Embryonic facial prominence (tissue), 1 donor: ENCODE measurements around the gene RPTOR.

ENCODE experiments used
- DNase-seq: peaks from one replicate; pipeline ENCODE4 v3.0.0-alpha.2; 2016; ENCODE audit errors: extremely low spot score

The RPTOR gene

DNA sequence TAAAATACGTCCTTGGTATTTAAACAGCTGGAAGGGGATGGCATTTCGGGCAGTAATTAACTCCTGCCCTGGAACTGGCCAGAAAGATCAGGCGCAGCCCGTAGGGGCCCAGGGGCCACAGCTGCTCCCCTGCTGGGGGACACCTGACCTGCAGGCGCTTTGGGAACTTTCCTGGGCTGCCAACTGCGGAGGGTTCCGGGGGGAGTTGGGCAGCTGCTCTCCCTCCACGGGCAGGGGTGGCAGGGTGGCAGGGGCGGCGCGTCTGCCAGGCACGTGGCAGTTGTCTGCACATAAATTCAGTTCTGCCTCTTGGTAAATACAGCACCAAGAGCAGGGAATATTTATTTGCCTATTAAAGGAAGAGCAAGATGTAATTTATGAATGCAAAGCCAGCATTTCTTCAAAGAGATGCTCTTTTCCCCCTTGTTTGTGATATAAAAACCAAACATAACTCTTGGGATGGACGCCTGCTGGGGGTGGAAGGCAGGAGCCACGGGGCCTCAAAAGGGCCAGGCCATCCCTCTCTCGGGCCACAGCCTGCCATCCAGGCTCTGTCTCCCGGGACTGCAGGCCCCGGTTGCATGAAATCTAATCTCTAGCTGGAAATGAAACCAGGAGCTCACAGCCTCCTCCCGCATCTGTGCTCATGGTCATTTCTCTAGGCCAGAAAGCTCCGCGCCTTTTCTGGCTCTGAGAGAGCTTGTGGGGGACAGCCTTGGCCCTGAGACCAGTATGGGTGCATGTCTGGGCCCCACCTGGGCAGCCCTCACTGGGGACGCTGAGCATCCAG lies 417.1 kb downstream of the RPTOR start:
- no peak for DNase-seq

- DNase-seq, result no peak
These were observed 418.0 kb downstream of the RPTOR start for GRCh38 chr17:80962356-80963329.

GRCh38 chr17:80963812-80964543 lies 419.3 kb downstream of the RPTOR start:
- no peak for DNase-seq

DNA sequence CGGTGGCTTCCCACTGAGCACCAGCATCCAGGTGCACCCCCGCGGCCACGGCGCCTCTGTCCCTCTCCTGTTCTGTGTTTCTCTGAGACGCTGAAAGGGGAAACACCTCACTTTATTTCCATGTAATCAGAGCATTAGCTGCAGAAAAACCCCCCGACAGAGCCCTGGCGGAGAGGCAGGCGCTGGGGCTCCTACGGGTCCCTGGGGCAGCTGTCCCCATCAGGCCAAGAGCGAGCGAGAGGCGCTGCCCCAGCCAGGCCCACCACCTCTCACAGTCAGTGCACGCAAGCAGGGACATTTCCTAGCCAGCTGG lies 419.9 kb downstream of the RPTOR start:
- DNase-seq, result no peak

GRCh38 chr17:80964859-80965580 lies 420.4 kb downstream of the RPTOR start:
- DNase-seq, result no peak

- DNase-seq, result no peak
These were observed 421.0 kb downstream of the RPTOR start for GRCh38 chr17:80965606-80966005.

DNA sequence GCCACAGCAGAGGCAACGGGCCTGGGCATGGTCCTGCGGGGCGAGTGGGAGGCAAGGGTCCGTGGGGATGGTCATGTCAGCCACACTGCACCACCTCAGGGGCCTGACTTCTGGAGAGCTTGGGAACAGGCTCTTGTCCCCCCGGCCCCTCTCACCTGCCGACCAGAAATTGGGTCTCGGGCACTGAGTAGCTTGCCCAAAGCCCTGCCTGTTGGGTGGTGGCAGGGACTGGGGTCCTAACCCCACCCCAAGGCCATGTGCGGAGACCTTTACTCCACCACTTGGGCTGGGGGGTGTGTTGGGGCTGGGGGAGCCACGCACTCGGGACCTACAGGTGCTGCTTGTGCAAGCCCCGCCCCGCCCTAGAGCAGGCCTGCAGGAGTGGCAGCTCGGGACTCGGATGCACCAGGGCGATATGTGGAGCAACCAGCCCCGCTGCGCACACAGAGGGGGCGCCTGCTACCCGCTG lies 422.8 kb downstream of the RPTOR start:
- DNase-seq, result no peak

DNA sequence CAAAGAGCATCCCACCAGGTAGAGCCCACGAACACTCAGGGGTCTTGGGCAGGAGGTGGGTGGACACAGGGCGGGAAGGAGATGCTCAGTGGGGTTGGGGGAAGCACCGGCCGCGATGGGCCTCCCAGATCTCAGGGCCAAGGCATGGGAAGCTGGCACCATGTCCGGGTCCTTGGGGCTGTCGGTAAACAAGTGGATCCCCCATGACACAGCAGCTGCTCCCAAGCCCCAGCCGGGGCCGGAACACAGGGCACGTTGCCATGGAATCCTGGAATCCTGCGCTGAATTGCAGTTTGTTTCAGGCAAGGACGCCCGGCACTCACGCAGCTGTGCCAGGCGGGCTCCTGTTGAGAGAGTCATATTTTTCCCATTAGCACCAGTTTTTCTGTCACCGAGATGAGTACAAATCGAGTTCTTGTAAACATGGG lies 424.0 kb downstream of the RPTOR start:
- peak; percentile 51 for DNase-seq

GRCh38 chr17:80969030-80969673 lies 424.5 kb downstream of the RPTOR start:
- DNase-seq, result no peak

- DNase-seq, result no peak
These were observed 425.0 kb downstream of the RPTOR start for GRCh38 chr17:80969674-80970043.

DNA sequence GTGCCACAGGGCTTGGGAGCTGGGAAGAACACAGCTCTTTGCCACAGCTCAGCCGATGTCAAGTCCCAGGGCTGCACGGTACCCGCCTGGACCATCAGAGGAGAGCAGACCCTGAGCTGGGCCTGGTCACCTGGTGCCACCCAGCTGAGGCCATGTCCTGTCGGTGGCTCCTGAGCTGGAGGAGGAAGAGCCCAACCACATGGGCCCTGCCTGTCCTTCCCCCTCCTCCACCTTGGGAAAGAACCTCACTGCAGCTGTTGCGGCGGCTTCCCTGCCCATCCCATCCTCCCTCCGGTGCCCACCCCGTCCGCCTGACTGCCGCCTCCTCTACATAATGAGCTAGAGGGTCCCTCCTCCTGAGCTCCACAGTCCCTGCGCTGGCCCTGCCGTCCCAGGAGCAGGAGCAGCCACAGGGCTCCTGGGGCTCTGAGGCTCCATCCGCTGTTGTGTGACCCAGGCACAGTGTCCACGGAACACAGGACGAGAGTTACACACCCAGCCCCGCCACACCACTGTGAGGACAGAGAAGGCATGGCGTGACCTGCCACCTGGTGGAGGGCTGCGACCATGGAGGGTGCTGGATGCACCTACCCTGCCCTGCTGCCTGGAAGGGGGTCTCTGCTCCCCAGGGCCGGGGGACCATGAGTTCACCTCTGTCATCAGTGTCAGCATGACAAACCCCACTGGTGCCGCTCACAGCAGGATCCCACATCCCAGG lies 425.6 kb downstream of the RPTOR start:
- DNase-seq, result no peak

DNA sequence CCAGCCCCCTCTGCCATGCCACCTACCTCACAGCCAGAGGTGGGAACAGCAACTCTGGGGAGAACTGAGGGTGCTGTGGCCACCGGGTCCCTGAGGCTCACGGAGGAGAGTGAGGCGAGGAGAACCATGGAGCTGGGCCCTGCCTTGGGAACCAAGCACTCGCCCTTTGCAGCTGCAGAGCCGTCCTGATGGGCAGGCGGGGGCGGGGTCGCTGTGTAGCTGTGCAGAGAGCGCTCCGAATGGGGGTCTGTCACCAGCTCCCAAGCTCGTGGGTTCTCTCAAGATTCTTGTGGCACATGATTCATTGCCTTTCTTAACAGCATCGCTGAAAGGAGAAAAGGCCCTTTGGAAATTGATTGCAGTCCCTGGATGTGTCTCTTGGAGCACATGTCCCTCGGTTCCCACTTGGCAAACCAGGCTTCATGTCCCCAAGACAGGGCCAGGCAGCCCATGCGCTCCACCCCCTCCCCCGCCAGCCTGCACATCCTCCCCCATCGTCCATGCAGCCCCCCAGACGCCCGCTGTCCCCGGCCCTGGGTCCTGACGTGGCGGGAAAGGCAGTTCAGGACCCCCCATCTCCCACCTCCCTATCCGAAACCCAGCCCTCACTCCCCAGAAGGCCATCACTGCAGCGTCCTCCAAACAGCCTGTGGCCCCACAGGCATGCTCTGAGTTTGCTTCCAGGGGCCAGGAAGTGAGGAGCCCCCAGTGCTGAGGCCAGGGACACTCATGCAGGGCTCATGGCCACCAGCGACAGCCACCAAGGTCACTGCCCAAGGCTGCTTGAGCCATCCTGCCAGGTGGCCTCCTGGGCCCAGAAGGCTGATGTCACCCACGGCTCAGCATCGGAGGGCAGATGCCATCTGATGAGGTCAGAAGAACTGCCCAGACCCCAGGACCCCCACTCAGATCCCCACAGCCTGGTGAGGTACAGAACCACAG lies 426.4 kb downstream of the RPTOR start:
- no peak for DNase-seq

DNA sequence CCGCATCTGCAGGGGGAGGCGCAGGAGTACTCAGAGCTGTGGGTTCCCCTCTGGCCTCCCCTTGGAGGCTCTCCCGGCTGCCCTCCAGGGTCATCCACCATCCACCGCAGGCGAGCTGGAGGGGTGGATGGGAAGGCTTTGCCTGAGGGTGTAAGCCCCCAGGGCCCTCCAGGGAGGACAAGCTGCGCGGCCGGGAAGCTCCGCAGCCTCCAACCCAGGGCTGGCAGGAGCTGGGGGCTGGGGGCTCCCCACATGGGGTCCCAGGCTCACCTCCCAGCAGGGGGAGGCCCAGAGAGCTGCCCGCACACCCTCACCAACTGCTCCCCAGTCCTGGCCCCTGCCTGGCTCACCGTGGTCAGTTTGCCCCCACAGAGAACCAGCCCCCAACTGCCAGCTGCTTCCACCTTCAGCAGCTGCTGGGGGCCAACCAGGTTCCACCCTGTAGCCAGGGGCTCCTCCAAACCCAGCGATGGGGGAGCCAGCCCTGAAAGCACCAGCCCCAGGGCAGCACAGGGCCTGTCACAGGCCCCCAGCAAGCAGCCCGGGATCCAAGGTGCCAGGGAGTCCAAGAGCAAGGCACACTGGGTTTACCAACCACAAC lies 427.2 kb downstream of the RPTOR start:
- DNase-seq, result no peak

GRCh38 chr17:80976701-80977100 lies 432.1 kb downstream of the RPTOR start:
- no peak for DNase-seq

DNA sequence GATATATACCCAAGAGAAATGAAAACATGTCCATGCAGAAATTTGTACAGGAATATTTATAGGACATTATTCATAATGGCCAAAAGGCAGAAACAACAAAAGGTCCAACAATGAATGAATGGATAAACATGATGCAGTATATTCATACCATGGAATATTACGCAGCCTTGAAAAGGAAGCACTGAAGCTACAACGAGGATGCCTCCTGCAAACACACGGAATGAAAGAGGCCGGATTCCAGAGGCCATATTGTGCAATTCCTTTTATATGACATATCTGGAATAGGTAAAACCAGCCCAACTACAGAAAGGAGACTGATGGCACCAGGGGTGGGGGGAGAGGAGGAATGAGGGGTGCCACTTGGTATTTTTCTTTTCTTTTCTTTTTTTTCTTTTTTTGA lies 432.5 kb downstream of the RPTOR start:
- no peak for DNase-seq

DNA sequence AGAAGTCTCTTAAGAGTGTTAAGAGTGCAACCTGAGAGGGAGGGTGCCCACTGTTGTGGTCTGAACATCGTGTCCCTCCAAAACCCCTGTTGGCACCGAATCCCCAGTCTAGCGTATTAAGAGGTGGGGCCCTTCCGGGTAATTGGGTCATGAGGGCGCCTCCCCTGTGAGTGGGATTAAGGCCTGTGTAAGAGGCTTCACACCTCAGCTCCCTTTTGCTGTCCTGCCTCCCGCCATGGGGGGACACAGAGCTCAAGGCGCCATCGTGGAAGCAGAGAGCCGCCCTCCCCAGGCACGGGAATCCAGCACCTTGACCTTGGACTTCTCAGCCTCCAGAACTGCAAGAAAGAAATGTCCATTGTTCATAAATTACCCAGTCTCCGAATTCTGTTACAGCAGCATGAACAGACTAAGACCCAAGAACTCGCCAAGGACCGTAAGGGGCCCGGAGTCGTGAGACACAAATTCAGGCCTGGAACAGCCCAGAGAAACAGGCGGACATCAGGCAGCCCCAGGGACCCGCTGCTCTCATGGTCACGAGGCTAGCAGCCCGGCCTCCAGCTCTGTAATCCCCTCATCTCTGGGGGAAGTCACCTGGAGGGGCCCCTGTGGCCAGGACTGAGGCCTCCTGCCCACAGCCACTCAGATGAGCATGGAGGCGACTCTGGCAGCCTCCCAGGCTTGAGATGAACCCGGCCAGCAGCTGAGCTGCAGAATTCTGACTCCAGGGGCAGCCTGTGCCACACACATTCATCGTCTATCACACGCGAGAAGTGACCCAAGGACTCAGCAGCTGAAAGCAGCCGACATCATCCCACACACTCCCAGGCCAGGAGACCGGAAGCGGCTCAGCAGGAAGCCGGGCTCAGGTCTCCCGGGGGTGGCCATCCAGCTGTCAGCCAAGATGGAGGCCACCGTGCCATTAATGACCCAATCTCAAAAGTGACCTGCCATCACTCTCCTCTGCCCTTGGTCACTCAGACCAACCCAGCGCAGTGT lies 434.2 kb downstream of the RPTOR start:
- no peak for DNase-seq

DNA sequence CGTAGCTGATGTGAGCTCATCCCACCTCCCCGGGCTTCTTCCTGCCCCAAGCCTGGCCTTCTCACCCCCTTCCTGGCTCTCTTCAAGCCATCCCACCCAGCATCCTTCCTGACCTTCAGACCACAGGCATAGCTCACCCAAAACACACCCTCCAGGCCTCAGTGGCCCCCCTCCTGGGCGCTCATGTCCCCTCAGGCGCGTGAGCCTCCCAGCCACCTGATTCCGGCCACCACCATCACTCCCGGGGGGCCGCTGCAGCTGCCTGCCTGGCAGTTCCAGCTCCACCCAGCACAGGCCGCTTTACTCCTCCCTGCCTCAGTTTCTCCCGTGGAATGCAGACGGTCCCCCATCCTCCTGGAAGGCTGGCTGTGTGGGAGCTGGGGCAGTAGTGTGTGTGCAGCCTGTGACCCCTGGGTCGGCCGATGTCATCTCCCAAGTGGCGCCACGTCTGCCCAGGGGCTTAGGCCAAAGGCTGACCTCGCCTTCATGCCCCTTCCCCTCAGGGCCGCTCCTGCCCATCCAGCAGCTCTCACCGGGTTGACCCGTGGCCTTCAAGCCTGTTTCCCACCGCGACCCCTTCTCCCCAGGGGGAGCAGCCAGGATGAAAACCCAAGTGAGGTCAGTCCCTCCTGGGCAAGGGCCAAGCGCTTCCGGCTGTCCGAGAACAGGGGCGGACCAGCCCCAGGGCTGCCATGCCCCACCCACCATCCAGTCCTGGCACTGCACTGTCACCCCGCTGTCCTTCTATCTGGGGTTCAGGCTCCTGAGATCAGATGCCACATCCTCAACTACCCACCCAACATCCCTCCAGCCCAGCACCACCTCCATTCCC lies 435.1 kb downstream of the RPTOR start:
- DNase-seq, result no peak
